NCI-H524 treated with DMSO at 0.1 percent for 48 hours (cell line): Measurements from ENCODE around the gene CCDC71.

Source experiments
- DNase-seq: peaks from one replicate; lab custom pipeline; 2025; lab: John Stamatoyannopoulos, UW

The CCDC71 gene

GRCh38 chr3:49165771-49166751 is at the start of gene CCDC71:
TSS of gene CCDC71 (minus strand) at chr3:49166331. CDS start at chr3:49164208, 2,123 bp downstream.
- DNase-seq = no peak

- no peak for DNase-seq
Observed at GRCh38 chr3:49213998-49214397, 47.9 kb upstream of the CCDC71 start.

- no peak for DNase-seq
Observed at GRCh38 chr3:49213541-49213943, 47.4 kb upstream of the CCDC71 start.

- no peak for DNase-seq
Observed at GRCh38 chr3:49199900-49200281, 33.8 kb upstream of the CCDC71 start.

GRCh38 chr3:49199239-49199899 is 33.2 kb upstream of the CCDC71 start:
- DNase-seq = no peak

- DNase-seq = no peak
Observed at GRCh38 chr3:49198611-49199230, 32.6 kb upstream of the CCDC71 start.

GRCh38 chr3:49198161-49198560 is 32.0 kb upstream of the CCDC71 start:
- no peak for DNase-seq

GRCh38 chr3:49191741-49192140 is 25.6 kb upstream of the CCDC71 start:
- DNase-seq = no peak

- no peak for DNase-seq
Observed at GRCh38 chr3:49183873-49184272, 17.7 kb upstream of the CCDC71 start.

GRCh38 chr3:49182682-49183081 is 16.6 kb upstream of the CCDC71 start:
- DNase-seq = no peak

- no peak for DNase-seq
Observed at GRCh38 chr3:49181351-49181750, 15.2 kb upstream of the CCDC71 start.

GRCh38 chr3:49180116-49180515 is 14.0 kb upstream of the CCDC71 start:
- no peak for DNase-seq

- no peak for DNase-seq
Observed at GRCh38 chr3:49177073-49177472, 10.9 kb upstream of the CCDC71 start.

GRCh38 chr3:49175530-49175929 is 9.4 kb upstream of the CCDC71 start:
- no peak for DNase-seq

- DNase-seq = no peak
Observed at GRCh38 chr3:49174397-49174985, 8.4 kb upstream of the CCDC71 start.

- DNase-seq = no peak
Observed at GRCh38 chr3:49173792-49174170, 7.7 kb upstream of the CCDC71 start.

GRCh38 chr3:49173116-49173791 is 7.1 kb upstream of the CCDC71 start:
- no peak for DNase-seq

- DNase-seq = no peak
Observed at GRCh38 chr3:49172551-49173041, 6.5 kb upstream of the CCDC71 start.

- no peak for DNase-seq
Observed at GRCh38 chr3:49171775-49172500, 5.8 kb upstream of the CCDC71 start.

- DNase-seq = no peak
Observed at GRCh38 chr3:49171119-49171774, 5.1 kb upstream of the CCDC71 start, which contains the start of gene KLHDC8B. TSS of gene KLHDC8B (plus strand) at chr3:49171598. CDS start at chr3:49172770, 1,172 bp downstream.
